ENCODE measurements around the gene FANCD2.
"Not testable (repeated sequence)": the region's sequence is repeated elsewhere in the genome, so short reads cannot be mapped to it uniquely, and the experiment has no call there.

FANCD2 gene

GRCh38 chr3:10090774-10091173 lies 64.5 kb downstream of the FANCD2 start:
- WGBS (ENCODE audit: insufficient coverage): no CpG with 5 or more reads among the region's 1 CpG

GRCh38 chr3:10091387-10091786 lies 65.2 kb downstream of the FANCD2 start:
- H3K27ac ChIP-seq (ENCODE audit: insufficient read depth in 1 of 2, low read depth in 1 of 2, low read length in 2 of 2, poor library complexity in 1 of 2, severe bottlenecking in 2 of 2); DNase-seq; H3K4me3 ChIP-seq (ENCODE audit: control insufficient read depth in 1 of 7, extremely low read depth in 1 of 7, insufficient read depth in 4 of 7, low read depth in 2 of 7, low read length in 6 of 7); H3K9me3 ChIP-seq (ENCODE audit: control extremely low read depth in 1 of 5, control insufficient read depth in 4 of 5, insufficient read depth in 2 of 5, low read depth in 1 of 5, low read length in 4 of 5); H3K27me3 ChIP-seq (replicated peaks in 2 of 5; ENCODE audit: control insufficient read depth in 4 of 5, insufficient read depth in 5 of 5, low read length in 4 of 5); POLR2A ChIA-PET; H3K4me1 ChIP-seq (ENCODE audit: control extremely low read depth in 1 of 4, control insufficient read depth in 4 of 4, insufficient read depth in 4 of 4, low read length in 3 of 4): not testable (repeated sequence)
- CTCF ChIA-PET: interaction anchor here (1.0 kb wide), 1 partner anchor 199 kb away, joined by 3 read pairs; no protein-coding TSS in a partner anchor
- no CpG with 5 or more reads among the region's 2 CpGs for WGBS (ENCODE audit: insufficient coverage)
- H3K36me3 ChIP-seq (ENCODE audit: control insufficient read depth in 4 of 4, insufficient read depth in 4 of 4, low read length in 3 of 4): peaks cover 15 to 81% (median 36%) of the 10 kb centered on the region in 4 experiments

More at GRCh38 chr3:10090774-10091173, 64.5 kb downstream of the FANCD2 start:
- H3K4me3 ChIP-seq (ENCODE audit: control insufficient read depth in 1 of 7, extremely low read depth in 1 of 7, insufficient read depth in 4 of 7, low read depth in 2 of 7, low read length in 6 of 7); DNase-seq; H3K9me3 ChIP-seq (ENCODE audit: control extremely low read depth in 1 of 5, control insufficient read depth in 4 of 5, insufficient read depth in 2 of 5, low read depth in 1 of 5, low read length in 4 of 5); H3K27me3 ChIP-seq (replicated peaks in 2 of 5; ENCODE audit: control insufficient read depth in 4 of 5, insufficient read depth in 5 of 5, low read length in 4 of 5); POLR2A ChIA-PET; H3K4me1 ChIP-seq (ENCODE audit: control extremely low read depth in 1 of 4, control insufficient read depth in 4 of 4, insufficient read depth in 4 of 4, low read length in 3 of 4); H3K27ac ChIP-seq (ENCODE audit: insufficient read depth in 1 of 2, low read depth in 1 of 2, low read length in 2 of 2, poor library complexity in 1 of 2, severe bottlenecking in 2 of 2): not testable (repeated sequence)
- CTCF ChIA-PET: interaction anchor here (1.0 kb wide), 1 partner anchor 199 kb away, joined by 3 read pairs; no protein-coding TSS in a partner anchor
- H3K36me3 ChIP-seq (ENCODE audit: control insufficient read depth in 4 of 4, insufficient read depth in 4 of 4, low read length in 3 of 4): peaks cover 20 to 81% (median 39%) of the 10 kb centered on the region in 4 experiments

GRCh38 chr3:10093678-10094077 lies 67.4 kb downstream of the FANCD2 start:
- no CpG with 5 or more reads among the region's 3 CpGs for WGBS (ENCODE audit: insufficient coverage)

GRCh38 chr3:10099041-10099440 lies 72.8 kb downstream of the FANCD2 start:
- Histone ChIP-seq H3K27ac (ENCODE audit: insufficient read depth in 1 of 2, low read depth in 1 of 2, low read length in 2 of 2, poor library complexity in 1 of 2, severe bottlenecking in 2 of 2) (no peak overlapping the region), H3K27me3 (replicated peaks in 2 of 5; ENCODE audit: control insufficient read depth in 4 of 5, insufficient read depth in 5 of 5, low read length in 4 of 5) (no peaks in the 10 kb centered on the region), H3K9me3 (ENCODE audit: control extremely low read depth in 1 of 5, control insufficient read depth in 4 of 5, insufficient read depth in 2 of 5, low read depth in 1 of 5, low read length in 4 of 5) (no peaks in the 10 kb centered on the region), H3K4me1 (ENCODE audit: control extremely low read depth in 1 of 4, control insufficient read depth in 4 of 4, insufficient read depth in 4 of 4, low read length in 3 of 4) (no peaks in the 10 kb centered on the region), H3K36me3 (ENCODE audit: control insufficient read depth in 4 of 4, insufficient read depth in 4 of 4, low read length in 3 of 4) (peaks cover 0 to 51% (median 10%) of the 10 kb centered on the region in 4 experiments), H3K4me3 (ENCODE audit: control insufficient read depth in 1 of 7, extremely low read depth in 1 of 7, insufficient read depth in 4 of 7, low read depth in 2 of 7, low read length in 6 of 7) (no peak overlapping the region)
- POLR2A ChIA-PET: interaction anchor here (0.6 kb wide), 1 partner anchor 56 kb away, joined by 3 read pairs; no protein-coding TSS in a partner anchor
- DNase-seq: no peak
- 100% methylated on average over 2 of the region's 5 CpGs for whole genome bisulfite sequencing (ENCODE audit: insufficient coverage)
- CTCF ChIA-PET: interaction anchor here (1.8 kb wide), 1 partner anchor 11 kb away, joined by 7 read pairs; no protein-coding TSS in a partner anchor

More at GRCh38 chr3:10093678-10094077, 67.4 kb downstream of the FANCD2 start:
- CTCF ChIA-PET: no interaction called here
- POLR2A ChIA-PET: no interaction called here
- Histone ChIP-seq H3K36me3 (ENCODE audit: control insufficient read depth in 4 of 4, insufficient read depth in 4 of 4, low read length in 3 of 4) (peaks cover 10 to 70% (median 26%) of the 10 kb centered on the region in 4 experiments), H3K9me3 (ENCODE audit: control extremely low read depth in 1 of 5, control insufficient read depth in 4 of 5, insufficient read depth in 2 of 5, low read depth in 1 of 5, low read length in 4 of 5) (no peaks in the 10 kb centered on the region), H3K27ac (ENCODE audit: insufficient read depth in 1 of 2, low read depth in 1 of 2, low read length in 2 of 2, poor library complexity in 1 of 2, severe bottlenecking in 2 of 2) (no peak overlapping the region), H3K4me3 (ENCODE audit: control insufficient read depth in 1 of 7, extremely low read depth in 1 of 7, insufficient read depth in 4 of 7, low read depth in 2 of 7, low read length in 6 of 7) (no peak overlapping the region), H3K27me3 (replicated peaks in 2 of 5; ENCODE audit: control insufficient read depth in 4 of 5, insufficient read depth in 5 of 5, low read length in 4 of 5) (no peaks in the 10 kb centered on the region), H3K4me1 (ENCODE audit: control extremely low read depth in 1 of 4, control insufficient read depth in 4 of 4, insufficient read depth in 4 of 4, low read length in 3 of 4) (no peaks in the 10 kb centered on the region)
- DNase-seq: no peak

GRCh38 chr3:10106919-10107318 lies 80.7 kb downstream of the FANCD2 start:
- H3K36me3 ChIP-seq (ENCODE audit: control insufficient read depth in 4 of 4, insufficient read depth in 4 of 4, low read length in 3 of 4): no peaks in the 10 kb centered on the region
- 78% methylated on average over 1 of the region's 2 CpGs for WGBS (ENCODE audit: insufficient coverage)
- no peaks in the 10 kb centered on the region for H3K4me1 ChIP-seq (ENCODE audit: control extremely low read depth in 1 of 4, control insufficient read depth in 4 of 4, insufficient read depth in 4 of 4, low read length in 3 of 4)
- CTCF ChIA-PET: interaction anchor here (0.7 kb wide), 1 partner anchor 87 kb away, joined by 3 read pairs; no protein-coding TSS in a partner anchor
- no peak for DNase-seq
- POLR2A ChIA-PET: no interaction called here
- H3K4me3 ChIP-seq (ENCODE audit: control insufficient read depth in 1 of 7, extremely low read depth in 1 of 7, insufficient read depth in 4 of 7, low read depth in 2 of 7, low read length in 6 of 7): no peak overlapping the region
- no peak overlapping the region for H3K27ac ChIP-seq (ENCODE audit: insufficient read depth in 1 of 2, low read depth in 1 of 2, low read length in 2 of 2, poor library complexity in 1 of 2, severe bottlenecking in 2 of 2)
- no peaks in the 10 kb centered on the region for H3K9me3 ChIP-seq (ENCODE audit: control extremely low read depth in 1 of 5, control insufficient read depth in 4 of 5, insufficient read depth in 2 of 5, low read depth in 1 of 5, low read length in 4 of 5)
- no peaks in the 10 kb centered on the region for H3K27me3 ChIP-seq (replicated peaks in 2 of 5; ENCODE audit: control insufficient read depth in 4 of 5, insufficient read depth in 5 of 5, low read length in 4 of 5)

- 88% methylated on average over 27 of the region's 28 CpGs for WGBS (ENCODE audit: insufficient coverage)
- Histone ChIP-seq H3K4me1 (ENCODE audit: control extremely low read depth in 1 of 4, control insufficient read depth in 4 of 4, insufficient read depth in 4 of 4, low read length in 3 of 4) (no peaks in the 10 kb centered on the region), H3K27me3 (replicated peaks in 2 of 5; ENCODE audit: control insufficient read depth in 4 of 5, insufficient read depth in 5 of 5, low read length in 4 of 5) (no peaks in the 10 kb centered on the region), H3K4me3 (ENCODE audit: control insufficient read depth in 1 of 7, extremely low read depth in 1 of 7, insufficient read depth in 4 of 7, low read depth in 2 of 7, low read length in 6 of 7) (no peak within 1 kb of the TSS), H3K9me3 (ENCODE audit: control extremely low read depth in 1 of 5, control insufficient read depth in 4 of 5, insufficient read depth in 2 of 5, low read depth in 1 of 5, low read length in 4 of 5) (no peaks in the 10 kb centered on the region), H3K36me3 (ENCODE audit: control insufficient read depth in 4 of 4, insufficient read depth in 4 of 4, low read length in 3 of 4) (no peaks in the 10 kb centered on the region), H3K27ac (ENCODE audit: insufficient read depth in 1 of 2, low read depth in 1 of 2, low read length in 2 of 2, poor library complexity in 1 of 2, severe bottlenecking in 2 of 2) (no peak within 1 kb of the TSS)
- CTCF ChIA-PET: no interaction called here
- DNase-seq: no peak
- POLR2A ChIA-PET: no interaction called here
Observed at GRCh38 chr3:10108091-10108490, 81.9 kb downstream of the FANCD2 start, which contains the start of gene FANCD2OS. FANCD2OS (minus strand) TSS chr3:10108255; CDS start chr3:10104774, 3,481 bp downstream.

GRCh38 chr3:10115326-10116137 lies 89.3 kb downstream of the FANCD2 start, which contains the start of gene BRK1:
BRK1 (plus strand) TSS chr3:10115675; CDS start chr3:10115702, 27 bp downstream.
- peak; percentile 95 to 97 (median 97) for DNase-seq
- Histone ChIP-seq H3K27me3 (replicated peaks in 2 of 5; ENCODE audit: control insufficient read depth in 4 of 5, insufficient read depth in 5 of 5, low read length in 4 of 5) (no peaks in the 10 kb centered on the region), H3K36me3 (ENCODE audit: control insufficient read depth in 4 of 4, insufficient read depth in 4 of 4, low read length in 3 of 4) (peaks cover 1 to 10% (median 5%) of the 10 kb centered on the region in 4 experiments), H3K9me3 (ENCODE audit: control extremely low read depth in 1 of 5, control insufficient read depth in 4 of 5, insufficient read depth in 2 of 5, low read depth in 1 of 5, low read length in 4 of 5) (no peaks in the 10 kb centered on the region), H3K4me3 (ENCODE audit: control insufficient read depth in 1 of 7, extremely low read depth in 1 of 7, insufficient read depth in 4 of 7, low read depth in 2 of 7, low read length in 6 of 7) (peak within 1 kb of the TSS; percentile 77 to 93 (median 84)), H3K27ac (ENCODE audit: insufficient read depth in 1 of 2, low read depth in 1 of 2, low read length in 2 of 2, poor library complexity in 1 of 2, severe bottlenecking in 2 of 2) (peak within 1 kb of the TSS; percentile 9 to 79), H3K4me1 (ENCODE audit: control extremely low read depth in 1 of 4, control insufficient read depth in 4 of 4, insufficient read depth in 4 of 4, low read length in 3 of 4) (peaks cover 8 to 17% (median 12%) of the 10 kb centered on the region in 4 experiments)
- ChIA-PET CTCF (interaction anchor here (0.9 to 1.3 kb wide), 3 partner anchors 15 to 121 kb away, joined by 3 read pairs; no protein-coding TSS in a partner anchor), POLR2A (interaction anchor here (0.6 kb wide), 1 partner anchor 38 kb away, joined by 3 read pairs; no protein-coding TSS in a partner anchor)
- WGBS (ENCODE audit: insufficient coverage): under 1% methylated on average over 49 of the region's 54 CpGs

Measured in common myeloid progenitor, CD34-positive (primary cell).